Lower leg skin (tissue), 4 donors: ENCODE measurements around the gene KDM7A. TPM values are rescaled to one million over a fixed set of nuclear protein-coding genes. Genes with fewer than 3 reads are reported as not detected.

Experiments used
- DNase-seq, 2 donors: peaks; one replicate each; pipeline ENCODE4 v3.0.0-alpha.2; 2019; ENCODE audit warnings: low spot score in 2 of 2
- H3K4me3 ChIP-seq: fragments of 200-600 bp; sonication (generic); 2 replicates; pipeline ENCODE4 v1.5.1; 2017; ENCODE audit warnings: mild to moderate bottlenecking, low read depth; ENCODE audit not compliant: poor library complexity, severe bottlenecking
- CTCF ChIP-seq, 3 donors: fragments of 450-650 bp; IDR thresholded peaks; one replicate each; pipeline ENCODE4 v1.5.1; 2016; ENCODE audit warnings: antibody characterized with exemption in 3 of 3, mild to moderate bottlenecking in 3 of 3, moderate library complexity in 2 of 3
- POLR2A ChIP-seq, 2 donors: fragments of 450-650 bp; IDR thresholded peaks; one replicate each; pipeline ENCODE4 v1.6.1; 2016 to 2017; ENCODE audit warnings: antibody characterized with exemption in 2 of 2, mild to moderate bottlenecking in 1 of 2, moderate library complexity in 1 of 2
- WGBS, 2 donors: methylation state at CpG; one replicate each; pipeline ENCODE4 v1.1.5; 2018; 5-methylcytosine and 5-hydroxymethylcytosine counted together
- intact Hi-C: fragments of 100-400 bp; cut with DNase I; formaldehyde crosslinking; loops from one replicate; pipeline ENCODE4 v1.15.0; 2023; ENCODE audit warnings: low total_unique reads
- total RNA-seq, 4 donors: library from RNA; depleted of rRNA; stranded (reverse); fragments of >200 nt; gene quantifications; one replicate each; pipeline ENCODE4 v1.1.0, GENCODE V29; 2016

KDM7A gene
- total RNA-seq, 4 donors from 2014 or later, result 36.2 to 54.0 (median 46.7) TPM

DNA sequence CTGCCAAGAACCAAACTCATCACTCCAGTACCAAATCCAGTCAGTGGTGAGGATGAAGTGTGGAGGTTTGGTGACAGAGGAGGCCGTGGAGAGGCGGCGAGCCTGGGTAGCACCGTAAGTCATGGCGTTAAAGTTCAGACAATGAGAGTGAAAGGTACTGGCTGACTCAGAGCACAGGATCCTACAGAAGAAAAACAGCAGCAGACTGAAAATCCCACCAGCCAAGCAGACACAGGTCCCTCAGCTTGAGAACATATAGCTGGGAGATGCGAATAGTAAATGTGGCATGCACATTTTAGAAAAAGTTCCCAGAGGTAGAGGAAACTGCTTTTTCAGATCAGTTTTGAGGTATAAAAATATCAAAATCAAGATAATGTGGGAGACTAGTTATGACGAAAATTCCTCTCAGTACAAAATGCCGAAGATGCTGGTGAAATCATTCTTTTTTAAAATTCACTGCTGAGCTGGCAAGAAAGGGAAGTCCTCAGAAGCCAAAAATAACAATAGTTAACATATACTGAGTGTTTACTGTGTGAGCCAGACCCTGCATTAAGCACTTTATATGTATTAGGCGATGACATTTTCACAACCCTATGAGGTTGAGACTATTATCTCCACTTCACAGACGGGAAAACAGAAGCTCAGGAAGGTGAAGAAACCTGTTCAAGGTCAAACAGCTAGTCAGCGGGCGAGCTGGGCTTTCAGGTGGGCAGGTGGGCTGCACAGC, 135.0 kb downstream of the KDM7A start:
- WGBS, 2 donors, result 87 to 92% methylated on average over 12 of the region's 12 CpGs
- DNase-seq, result no peak
- TF ChIP-seq POLR2A (IDR thresholded peaks at IDR 0.05) (no peak), CTCF (IDR thresholded peaks at IDR 0.05) (no peak)
- no peak overlapping the region for H3K4me3 ChIP-seq
- intact Hi-C loops, result loop anchor here (5.0 kb wide), 1 partner anchor 985 kb away; no protein-coding TSS in a partner anchor

DNA sequence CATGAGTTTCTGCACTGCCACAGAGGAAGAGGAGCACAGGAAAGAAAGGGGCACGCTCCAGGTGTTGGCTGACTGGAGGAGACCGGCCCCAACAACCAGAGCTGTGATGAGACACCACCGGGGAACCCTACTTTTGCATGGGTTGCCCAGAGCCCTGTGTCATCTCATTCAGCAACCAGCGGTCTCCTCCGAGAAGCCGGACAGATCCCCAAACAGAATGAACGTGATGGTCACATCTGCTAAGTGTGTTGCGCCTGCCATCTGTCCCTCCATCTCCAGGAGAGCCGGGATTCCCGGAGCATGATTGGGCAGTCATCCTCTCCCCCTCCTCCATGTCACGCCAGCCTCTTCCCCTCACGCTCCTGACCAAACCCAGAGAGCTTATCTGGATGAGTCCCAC, 136.9 kb downstream of the KDM7A start:
- intact Hi-C loops, result loop anchor here (5.0 kb wide), 1 partner anchor 987 kb away; no protein-coding TSS in a partner anchor
- no peak overlapping the region for H3K4me3 ChIP-seq
- DNase-seq, result peak in 1 of 2 donors; percentile 66
- TF ChIP-seq POLR2A (IDR thresholded peaks at IDR 0.05) (no peak), CTCF (IDR thresholded peaks at IDR 0.05) (no peak)
- WGBS, 2 donors, result 93 to 97% methylated on average over 12 of the region's 12 CpGs

DNA sequence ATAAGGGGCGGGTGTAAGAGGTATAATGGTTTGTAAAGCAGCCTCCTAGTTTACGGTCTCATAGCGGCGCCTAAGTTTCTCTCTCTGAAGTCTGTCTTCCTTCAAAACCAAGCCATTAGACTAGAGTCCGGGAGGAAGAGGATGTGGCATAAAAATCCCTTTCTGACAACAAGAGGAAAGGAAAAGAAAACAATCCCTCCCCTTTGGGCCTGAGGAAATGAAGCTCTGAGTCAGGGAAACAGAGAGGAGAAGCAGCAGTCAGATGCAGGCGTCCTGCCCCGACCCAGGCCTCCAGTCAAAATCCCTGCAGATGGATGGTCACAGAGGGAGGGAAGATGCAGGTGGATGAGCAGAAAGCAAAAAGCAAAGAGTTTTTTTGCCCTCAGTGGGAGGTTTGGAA, 137.7 kb downstream of the KDM7A start:
- H3K4me3 ChIP-seq, result no peak overlapping the region
- DNase-seq, result no peak
- intact Hi-C loops, result no loop called here
- 78 to 86% methylated on average over 7 of the region's 7 CpGs for WGBS, 2 donors
- no peak for TF ChIP-seq CTCF (IDR thresholded peaks at IDR 0.05)
- TF ChIP-seq POLR2A (IDR thresholded peaks at IDR 0.05), result no peak

DNA sequence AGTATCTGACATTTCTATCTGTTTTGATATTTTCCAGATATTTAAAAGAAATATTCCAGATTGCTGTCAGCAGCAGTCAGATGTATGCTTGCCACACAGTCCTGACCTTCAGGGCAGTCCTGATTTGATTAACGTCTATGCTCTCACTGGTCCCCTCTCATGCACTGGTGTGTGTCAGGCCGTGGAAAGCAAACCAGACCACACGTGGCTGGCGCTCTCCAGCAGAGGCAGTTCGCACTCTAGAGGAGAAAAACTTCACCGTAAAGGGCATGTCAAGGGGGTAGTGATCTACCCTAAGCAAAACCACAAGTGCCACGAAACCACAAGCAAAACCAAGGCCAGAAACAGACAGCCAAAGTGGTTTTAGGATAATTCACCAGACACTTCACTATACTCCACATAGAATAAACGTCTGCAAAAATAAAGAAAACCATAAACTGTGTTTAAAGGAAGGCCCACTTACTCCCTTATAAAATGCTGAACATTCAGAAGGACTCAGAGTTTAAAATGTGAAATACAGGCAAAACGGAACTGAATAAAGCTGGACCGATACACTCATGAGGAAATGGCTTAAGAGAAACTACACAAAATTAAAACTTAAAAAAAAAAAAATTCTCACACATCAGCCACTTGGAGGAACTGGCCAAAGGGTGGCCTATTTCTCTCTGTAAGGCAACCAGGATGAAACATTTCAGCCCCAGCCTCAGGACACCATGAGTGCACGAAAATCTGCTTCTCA, 140.4 kb downstream of the KDM7A start:
- intact Hi-C loops, result no loop called here
- no peak for TF ChIP-seq CTCF (IDR thresholded peaks at IDR 0.05)
- WGBS, 2 donors, result 83 to 89% methylated on average over 11 of the region's 11 CpGs
- H3K4me3 ChIP-seq, result no peak overlapping the region
- peak in 1 of 2 donors; percentile 25 for DNase-seq

DNA sequence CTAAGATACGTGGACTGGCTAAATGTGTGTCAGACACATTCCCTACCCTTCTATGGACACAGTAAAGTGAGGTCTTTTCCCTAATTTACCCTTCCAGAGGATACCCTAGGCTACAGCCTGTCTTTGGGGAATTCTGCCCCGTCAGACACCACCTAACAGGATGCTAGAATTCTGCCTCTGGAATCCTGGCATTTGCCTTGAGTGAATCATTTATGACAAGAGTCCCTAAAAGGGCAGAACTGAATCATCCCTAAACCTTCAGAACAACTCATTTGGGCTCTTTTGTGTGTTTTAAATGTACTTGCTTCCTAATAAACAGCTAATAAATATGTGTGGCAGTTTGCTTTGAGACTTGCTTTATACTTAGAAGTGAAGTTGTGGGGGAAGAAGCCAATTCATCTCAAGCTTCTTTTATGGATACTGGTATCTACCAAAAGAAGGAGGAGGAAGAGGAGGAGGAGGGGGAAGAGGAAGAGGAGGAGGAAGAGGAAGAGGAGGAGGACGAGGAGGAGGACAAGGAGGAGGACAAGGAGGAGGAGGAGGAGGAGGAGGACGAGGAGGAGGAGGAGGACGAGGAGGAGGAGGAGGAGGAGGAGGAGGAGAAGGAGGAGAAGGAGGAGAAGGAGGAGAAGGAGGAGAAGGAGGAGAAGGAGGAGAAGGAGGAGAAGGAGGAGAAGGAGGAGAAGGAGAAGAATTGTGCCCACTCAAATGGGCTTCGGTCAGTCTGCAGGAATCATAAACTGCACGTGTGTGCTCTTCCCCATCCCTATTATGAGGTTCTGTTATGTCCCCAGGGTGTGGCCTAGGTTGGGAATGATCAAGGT, 141.2 kb downstream of the KDM7A start:
- intact Hi-C loops, result no loop called here
- no peak for TF ChIP-seq CTCF (IDR thresholded peaks at IDR 0.05)
- no peak for TF ChIP-seq POLR2A (IDR thresholded peaks at IDR 0.05)
- no peak overlapping the region for H3K4me3 ChIP-seq
- DNase-seq, result no peak
- WGBS, 2 donors, result 69 to 77% methylated on average over 6 to 7 of the region's 7 CpGs

Other genes starting within 250 kb of the KDM7A start
- gene PARP12, start 114.0 kb downstream of the KDM7A start, total RNA-seq, result 10 to 100 TPM; 17.8 to 21.5 (median 18.5) TPM
- gene SLC37A3, start 221.5 kb upstream of the KDM7A start, total RNA-seq, result 10 to 100 TPM; 28.7 to 36.2 (median 29.9) TPM
- 1 to 10 TPM in 1 of 4 donors, under 1 TPM in 2, not detected in 1; 0.47 to 1.5 (median 0.72) TPM for gene RAB19, start 227.1 kb upstream of the KDM7A start, total RNA-seq